HFF-Myc (cell line): ENCODE results near the gene PEX26.
"Not testable (repeated sequence)": the region's sequence is repeated elsewhere in the genome, so short reads cannot be mapped to it uniquely, and the experiment has no call there.

Experiments used
- DNase-seq: peaks from one replicate; pipeline ENCODE4 v3.0.0-alpha.2; 2011; ENCODE audit warnings: low read depth; ENCODE audit errors: extremely low read depth
- H3K4me3 ChIP-seq: replicated peaks from 2 replicates; pipeline ENCODE4 v1.5.1; 2011; ENCODE audit warnings: low read depth, mild to moderate bottlenecking, control low read depth, low read length
- CTCF ChIP-seq: IDR thresholded peaks from 2 replicates; pipeline ENCODE4 v1.5.1; 2012; ENCODE audit warnings: mild to moderate bottlenecking, low read depth, low read length, control low read depth; ENCODE audit errors: missing control alignments

PEX26 gene

DNA sequence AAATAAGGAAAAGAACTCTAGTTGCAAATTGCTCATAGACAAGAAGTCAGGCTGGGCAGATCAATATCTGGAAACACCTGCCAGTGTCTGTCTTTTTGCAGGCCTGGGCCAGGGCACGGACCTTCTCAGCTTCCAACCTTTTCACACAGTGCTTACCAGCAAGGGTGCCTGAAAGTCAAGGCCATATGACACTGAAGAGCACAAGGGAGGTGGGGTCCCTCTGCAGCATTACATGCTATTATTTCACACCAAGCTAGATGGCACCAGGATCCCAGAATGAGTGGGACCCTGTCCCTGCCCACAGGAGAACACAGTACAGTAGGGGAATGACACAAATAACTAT lies 5.9 kb upstream of the PEX26 start:
- H3K4me3 ChIP-seq: no peak overlapping the region
- TF ChIP-seq CTCF: no peak
- no peak for DNase-seq

DNA sequence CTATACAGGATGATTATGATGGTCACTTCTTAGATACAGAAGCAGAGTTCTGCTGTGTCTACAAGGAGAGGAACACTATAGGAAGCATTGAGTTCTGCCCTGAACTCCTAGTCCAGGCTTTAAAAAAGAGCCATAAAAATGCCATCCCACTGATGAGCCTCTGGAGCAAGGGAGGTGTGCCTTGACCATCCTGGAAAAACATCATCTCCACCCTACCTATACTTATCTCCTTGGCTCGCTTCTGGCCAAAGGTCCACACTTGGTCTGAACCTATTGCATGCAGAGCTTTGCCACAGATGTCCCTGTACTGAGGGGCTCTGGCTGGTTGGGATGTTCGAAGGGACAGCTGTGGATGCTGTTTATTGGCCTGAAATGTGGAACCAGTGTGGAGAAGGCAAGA lies 4.3 kb upstream of the PEX26 start:
- DNase-seq: no peak
- no peak overlapping the region for H3K4me3 ChIP-seq
- TF ChIP-seq CTCF: no peak

GRCh38 chr22:18073927-18074326 lies 3.9 kb upstream of the PEX26 start:
- H3K4me3 ChIP-seq, DNase-seq: not testable (repeated sequence)

DNA sequence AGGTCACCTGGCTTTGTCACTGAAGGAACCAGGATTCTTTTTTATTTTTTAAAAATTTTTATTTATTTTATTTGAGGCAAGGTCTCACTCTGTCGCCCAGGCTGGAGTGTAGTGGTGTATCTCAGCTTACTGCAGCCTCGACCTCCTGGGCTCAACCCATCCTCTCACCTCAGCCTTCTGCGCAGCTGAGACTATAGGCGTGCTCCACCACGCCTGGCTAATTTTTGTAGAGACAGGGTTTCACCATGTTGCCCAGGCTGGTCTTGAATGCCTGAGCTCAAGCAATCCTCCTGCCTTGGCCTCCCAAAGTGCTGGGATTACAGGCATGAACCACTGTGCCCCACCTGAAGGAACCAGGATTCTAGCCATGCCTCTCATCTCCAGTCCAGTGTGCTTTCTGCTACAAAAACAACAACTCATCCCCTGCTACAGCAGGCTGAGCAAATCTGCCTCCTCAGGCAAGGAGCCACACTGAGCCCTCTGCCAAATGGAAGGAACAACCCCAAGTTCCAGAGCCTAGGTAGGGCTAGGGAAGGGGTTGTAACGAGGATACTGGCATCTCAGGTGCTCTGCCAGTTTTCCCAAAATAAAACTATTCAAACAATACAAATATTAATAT lies 2.6 kb upstream of the PEX26 start:
- no peak for DNase-seq
- H3K4me3 ChIP-seq: no peak overlapping the region
- TF ChIP-seq CTCF: no peak

- H3K4me3 ChIP-seq: no peak overlapping the region
- peak; percentile 72 for TF ChIP-seq CTCF
- DNase-seq: peak; percentile 83
These were observed 1.9 kb upstream of the PEX26 start for GRCh38 chr22:18075720-18076497.

DNA sequence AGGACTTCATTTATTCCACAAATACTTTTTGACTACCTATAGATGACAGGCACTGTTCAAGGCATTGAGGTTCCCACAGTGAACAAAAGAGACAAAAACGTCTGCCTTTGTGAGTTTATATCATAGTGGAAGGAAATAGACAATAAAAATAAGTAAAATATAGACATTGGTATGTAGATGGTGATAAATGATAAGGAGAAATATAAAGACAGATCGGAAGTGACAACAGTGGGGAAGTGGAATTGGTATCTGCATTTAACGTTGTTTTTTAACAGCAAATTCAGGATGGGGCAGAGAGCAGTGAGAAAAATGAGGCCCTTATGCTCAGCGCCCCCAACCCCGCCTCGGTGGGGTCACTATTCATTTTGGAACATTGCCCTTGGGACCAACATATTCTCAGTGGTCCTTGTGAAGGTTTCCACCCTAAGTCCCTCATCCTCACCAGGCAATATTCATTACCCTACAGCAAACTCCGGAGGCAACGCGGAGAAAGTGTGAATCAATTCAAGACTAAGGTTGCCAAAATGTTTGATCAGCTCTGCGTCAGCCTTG lies 627 bp upstream of the PEX26 start:
- TF ChIP-seq CTCF: no peak
- DNase-seq: no peak
- peak overlapping the region; percentile 77 for H3K4me3 ChIP-seq

- H3K4me3 ChIP-seq: peak overlapping the region; percentile 77
- DNase-seq: no peak
- no peak for TF ChIP-seq CTCF
These were observed 695 bp downstream of the PEX26 start for GRCh38 chr22:18078329-18079041.
